Medulla oblongata (tissue), 1 donor: ENCODE data around the gene RSPO1.
"Not testable (repeated sequence)": the region's sequence is repeated elsewhere in the genome, so short reads cannot be mapped to it uniquely, and the experiment has no call there.

Experiments used
- DNase-seq: peaks from one replicate; pipeline ENCODE4 v3.0.0-alpha.2; 2015; ENCODE audit errors: extremely low spot score

Gene RSPO1

DNA sequence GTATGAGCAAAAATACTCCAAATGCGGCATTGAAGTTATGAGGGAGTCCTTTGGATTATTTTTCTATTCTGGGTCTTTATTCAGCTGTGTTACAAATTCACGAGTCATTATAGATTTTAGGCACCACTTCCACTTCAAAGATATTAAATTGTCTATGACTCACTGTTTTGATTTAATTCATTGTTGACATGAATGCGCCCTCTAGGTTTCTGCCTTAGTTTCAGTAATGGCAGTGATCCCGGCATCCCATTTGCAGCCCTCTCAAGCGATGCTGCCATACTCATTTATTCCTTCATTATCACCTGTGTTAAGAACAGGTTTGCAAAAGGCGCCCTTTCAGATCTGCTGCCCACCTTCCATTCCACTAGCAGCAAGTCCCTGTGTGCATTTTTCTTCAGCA lies 14.0 kb downstream of the RSPO1 start:
- DNase-seq = no peak

- DNase-seq = no peak
These were observed 18.4 kb downstream of the RSPO1 start for GRCh38 chr1:37616330-37616729.

- DNase-seq = no peak
These were observed 20.6 kb downstream of the RSPO1 start for GRCh38 chr1:37614105-37614504.

DNA sequence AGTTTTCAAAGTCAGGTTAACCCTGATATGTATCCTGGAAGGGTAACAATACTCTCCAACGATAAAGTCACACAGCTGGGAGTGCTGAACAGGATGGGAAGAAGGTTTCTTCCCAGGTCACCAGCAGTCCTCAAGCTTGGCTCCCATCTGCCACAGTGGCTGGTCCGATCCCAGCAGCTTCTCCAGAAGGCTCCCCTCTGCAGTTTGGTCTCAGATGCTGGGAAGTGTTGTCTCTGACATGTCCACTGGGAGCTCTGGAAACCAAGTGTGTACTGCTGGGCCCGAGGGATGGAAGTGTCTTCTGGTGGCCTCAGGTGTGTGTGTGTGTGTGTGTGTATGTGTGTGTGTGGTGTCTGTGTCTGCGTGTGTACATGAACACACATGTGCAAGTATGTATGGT lies 22.5 kb downstream of the RSPO1 start:
- no peak for DNase-seq

- DNase-seq = no peak
These were observed 24.7 kb downstream of the RSPO1 start for GRCh38 chr1:37609994-37610393.

DNA sequence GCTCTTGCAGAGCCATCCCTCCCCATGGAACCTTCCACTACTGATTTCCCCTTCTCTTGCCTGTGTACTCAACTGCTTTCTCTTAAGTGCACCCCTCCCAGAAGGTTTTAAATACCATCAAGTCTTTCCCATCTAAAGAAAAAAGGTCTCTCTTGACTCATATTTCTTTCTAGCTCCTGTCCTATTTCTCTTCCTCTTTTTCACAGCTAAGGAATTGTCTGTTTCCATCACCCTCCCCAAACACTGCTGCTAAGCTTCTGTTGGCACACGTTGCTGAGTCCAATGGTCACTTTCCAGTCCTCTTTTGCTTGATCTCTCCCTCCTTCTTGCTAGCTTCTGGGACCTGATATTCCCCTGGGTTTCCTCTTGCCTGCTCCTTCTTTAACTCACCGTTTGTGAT lies 25.7 kb downstream of the RSPO1 start:
- DNase-seq = no peak

- DNase-seq = peak; percentile 23
These were observed 28.0 kb downstream of the RSPO1 start for GRCh38 chr1:37606481-37607263.

DNA sequence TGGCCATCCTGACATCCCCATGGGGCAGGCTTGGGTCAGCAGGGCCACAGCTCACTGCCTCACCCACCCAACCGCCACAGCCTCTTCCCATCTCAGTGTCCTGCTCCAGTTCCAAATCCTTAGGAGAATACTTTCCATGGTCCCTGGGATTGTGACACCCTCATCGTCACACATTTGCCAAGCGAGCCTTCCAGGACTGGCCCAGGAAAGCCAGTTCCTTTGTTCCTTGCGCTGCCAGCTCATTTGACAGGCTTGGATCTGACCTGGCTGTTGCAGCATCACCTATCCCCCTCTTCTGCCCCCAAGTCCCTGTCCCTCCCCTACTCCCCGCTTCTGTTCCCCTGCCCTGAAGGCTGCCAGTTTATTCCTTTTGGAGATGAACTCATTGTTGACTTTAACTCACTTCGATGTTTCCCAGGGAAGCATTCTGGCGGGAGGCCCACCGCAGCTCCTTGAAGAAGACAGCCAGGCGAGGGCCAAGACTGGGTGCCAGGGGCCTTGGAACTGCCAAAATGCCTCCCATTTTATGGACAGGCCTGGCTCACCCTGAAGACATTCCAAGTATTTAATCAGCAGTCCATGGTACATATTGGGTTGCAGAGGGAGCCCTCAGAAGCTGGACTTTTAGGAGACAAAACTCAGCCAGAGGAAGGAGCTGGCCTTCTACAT lies 28.8 kb downstream of the RSPO1 start:
- no peak for DNase-seq

DNA sequence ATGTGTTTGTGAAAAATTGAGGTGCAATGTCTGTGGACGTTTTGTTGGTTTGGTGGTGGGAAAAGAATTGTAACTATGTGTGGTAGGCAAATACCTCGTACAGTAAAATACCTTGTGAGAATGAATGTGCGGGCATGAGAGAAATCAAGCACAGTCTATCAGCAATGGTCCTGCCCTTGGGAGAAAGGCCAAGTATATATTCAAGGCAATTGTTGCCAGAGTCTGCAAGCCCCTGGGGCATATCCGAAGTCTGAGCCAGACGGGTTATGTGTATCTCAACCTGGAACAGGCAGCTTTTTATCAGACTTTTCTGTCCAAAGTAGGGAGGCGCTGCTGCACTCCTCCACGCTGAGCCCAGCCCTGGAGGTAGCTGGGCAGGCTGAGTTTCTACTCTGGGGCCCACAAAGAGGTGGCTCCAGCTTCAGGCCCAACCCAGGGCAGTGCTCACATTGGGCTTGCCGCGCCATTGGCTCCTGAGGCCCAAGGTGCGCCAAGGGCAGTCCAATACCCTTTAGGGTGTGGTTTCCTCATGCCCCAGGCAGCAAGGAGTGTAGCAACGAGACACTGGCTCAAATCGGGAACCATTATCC lies 29.5 kb downstream of the RSPO1 start:
- DNase-seq = no peak

DNA sequence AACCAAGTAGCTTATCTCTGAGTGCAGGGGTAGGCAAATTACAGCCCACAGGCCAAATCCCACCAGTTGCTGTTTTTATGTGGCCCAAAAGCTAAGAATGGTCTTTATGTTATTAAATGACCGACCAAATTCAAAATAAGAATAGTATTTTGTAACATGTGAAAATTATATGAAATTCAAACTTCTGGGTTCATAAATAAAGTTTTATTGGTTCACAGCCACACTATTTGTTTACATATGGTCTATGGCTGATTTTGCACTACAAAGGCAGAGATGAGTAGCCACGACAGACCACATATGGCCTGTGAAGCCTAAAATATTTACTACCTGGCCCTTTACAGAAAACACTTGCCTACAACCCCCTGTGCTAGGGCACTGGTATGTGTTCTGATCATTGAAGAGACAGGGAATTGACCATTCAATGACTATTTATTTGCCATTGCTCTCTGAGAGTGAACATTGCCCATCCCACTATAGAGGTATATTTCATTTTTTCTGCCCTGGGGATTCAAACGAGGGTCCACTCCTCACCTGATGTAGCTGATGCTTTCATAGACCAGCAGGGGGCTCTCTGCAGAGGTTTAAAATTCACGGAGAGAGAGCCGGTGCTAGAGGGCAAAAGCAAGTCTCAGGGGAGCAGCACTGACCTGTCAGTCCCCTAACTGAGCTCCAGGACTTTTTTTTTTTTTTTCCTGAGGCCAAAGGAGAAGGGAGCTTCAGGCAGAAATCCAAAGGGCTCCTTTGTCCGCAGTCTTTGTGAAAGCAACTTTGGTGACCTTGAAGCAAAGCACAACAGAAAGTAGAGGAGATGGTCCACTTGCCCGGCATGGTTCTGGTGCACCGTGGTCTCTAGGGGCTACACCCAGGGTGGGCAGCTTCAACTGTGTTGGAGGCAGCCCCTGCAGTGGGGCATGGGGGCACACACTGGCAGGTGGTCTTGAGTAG lies 31.7 kb downstream of the RSPO1 start:
- DNase-seq = peak; percentile 47

GRCh38 chr1:37601441-37601840 lies 33.3 kb downstream of the RSPO1 start:
- no peak for DNase-seq

DNA sequence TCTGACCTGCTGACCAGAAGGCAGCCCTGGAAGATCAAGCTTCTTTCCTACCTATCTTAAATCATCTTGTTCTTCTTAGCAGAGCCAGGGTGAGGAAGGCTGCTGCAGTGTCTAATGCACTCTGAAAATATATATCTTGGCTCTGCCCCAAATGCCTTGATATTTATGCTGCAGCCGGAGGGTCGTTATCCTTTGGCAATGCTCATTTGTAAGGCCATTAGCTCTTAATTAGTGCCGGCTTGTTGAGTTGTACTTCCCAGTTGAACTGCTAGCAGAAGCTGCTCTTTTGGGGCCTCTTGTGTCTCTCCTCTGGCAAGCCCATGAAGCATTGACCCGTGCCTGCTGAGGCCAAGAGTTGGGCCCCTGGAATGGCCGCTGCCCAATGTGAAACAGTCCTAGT lies 34.8 kb downstream of the RSPO1 start:
- no peak for DNase-seq

DNA sequence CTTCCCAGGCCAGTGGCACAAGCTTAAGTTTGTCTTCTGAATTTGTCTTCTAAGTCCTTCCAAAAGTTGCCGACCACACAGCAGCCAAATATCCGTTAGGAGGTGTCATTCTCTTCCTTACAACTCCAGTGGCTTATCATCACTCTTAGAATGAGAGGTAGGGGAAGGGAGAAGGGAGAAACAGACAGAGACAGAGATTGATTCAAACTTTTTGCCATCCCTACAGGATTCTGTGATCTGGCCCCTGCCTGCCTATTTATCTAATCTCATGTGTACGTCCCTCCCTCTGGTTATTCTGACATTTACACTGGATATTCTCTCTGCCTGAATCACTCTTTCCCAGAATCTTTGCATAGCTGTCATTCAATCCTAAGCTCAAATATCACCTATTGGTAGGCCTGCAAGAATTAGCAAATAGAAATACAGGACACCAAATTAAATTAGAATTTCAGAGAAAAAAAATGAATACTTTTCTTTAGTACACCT lies 38.5 kb downstream of the RSPO1 start:
- DNase-seq = no peak

- DNase-seq = peak; percentile 98
These were observed 39.1 kb downstream of the RSPO1 start, which contains the start of gene GNL2 for GRCh38 chr1:37595440-37596181. TSS of gene GNL2 (minus strand) at chr1:37595937. CDS start at chr1:37595822, 115 bp downstream.

DNA sequence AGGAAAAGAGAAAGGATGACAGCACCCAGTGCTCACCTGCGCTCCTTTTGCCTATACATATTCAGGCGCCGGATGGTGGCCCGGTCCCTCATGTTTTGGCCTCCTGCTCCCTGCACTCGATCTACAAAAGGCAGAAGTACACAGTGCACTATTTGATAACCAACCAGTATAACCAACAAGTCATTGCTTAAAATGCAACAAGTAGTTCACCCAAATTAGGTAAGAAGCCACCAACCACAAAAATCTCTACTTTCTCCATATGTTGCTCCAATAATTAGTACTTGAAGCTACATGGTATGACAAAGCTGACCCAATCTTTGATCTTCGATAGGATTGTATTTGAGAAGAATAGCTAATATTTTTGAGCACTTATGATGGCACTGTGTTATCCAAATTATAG lies 41.0 kb downstream of the RSPO1 start:
- no peak for DNase-seq

GRCh38 chr1:37588939-37589338 lies 45.8 kb downstream of the RSPO1 start:
- no peak for DNase-seq

GRCh38 chr1:37584544-37584943 lies 50.1 kb downstream of the RSPO1 start:
- DNase-seq = not testable (repeated sequence)

- DNase-seq = no peak
These were observed 59.0 kb downstream of the RSPO1 start for GRCh38 chr1:37575692-37576091.

DNA sequence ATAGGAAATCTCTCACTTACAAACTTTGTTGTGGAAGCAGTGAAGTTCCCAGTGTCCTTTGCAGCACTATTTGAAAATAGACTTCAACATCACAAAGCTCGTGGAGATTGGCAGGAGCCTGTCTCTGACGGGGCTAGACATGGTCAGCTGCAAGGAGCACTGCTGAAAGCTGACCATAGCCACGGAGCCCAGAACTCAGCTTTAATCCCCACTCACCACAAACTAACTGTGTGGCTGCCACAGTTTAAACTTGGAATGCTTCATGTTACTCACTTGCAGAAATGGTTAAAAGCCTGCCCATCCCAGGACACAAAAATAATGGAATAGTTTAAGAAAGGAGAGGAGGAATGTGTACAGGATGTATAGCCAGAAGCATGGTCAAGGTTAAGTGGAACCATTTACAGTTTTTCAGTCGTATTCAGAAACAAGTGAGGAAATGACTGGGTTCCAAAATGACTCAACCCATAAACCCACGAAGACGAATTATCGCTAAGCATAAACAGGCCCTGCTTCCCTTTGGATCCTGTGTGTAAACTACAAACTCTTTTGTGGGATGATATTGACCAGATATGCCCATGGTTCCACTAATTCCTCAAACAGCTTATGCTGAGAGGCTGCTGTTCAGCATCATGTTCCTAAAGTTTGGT lies 59.7 kb downstream of the RSPO1 start:
- DNase-seq = no peak
